Endothelial cell of umbilical vein (primary cell): ENCODE data around the gene HLTF.

ENCODE experiments used
- EZH2 ChIP-seq: IDR thresholded peaks from 2 replicates; pipeline ENCODE4 v1.6.1; 2012; ENCODE audit warnings: borderline replicate concordance, low read depth, mild to moderate bottlenecking, moderate library complexity, low read length, inconsistent platforms; ENCODE audit not compliant: severe bottlenecking
- JUN ChIP-seq: IDR thresholded peaks from 2 replicates; pipeline ENCODE4 v1.6.1; 2011; ENCODE audit warnings: borderline replicate concordance, low read depth; ENCODE audit not compliant: insufficient read length, insufficient read depth
- MAX ChIP-seq: IDR thresholded peaks from 2 replicates; pipeline ENCODE4 v1.6.1; 2011; ENCODE audit not compliant: insufficient read depth, insufficient read length
- MYC ChIP-seq: IDR thresholded peaks from one replicate; pipeline ENCODE4 v1.6.1; 2011; ENCODE audit warnings: mild to moderate bottlenecking, low read depth, low read length
- POLR2A ChIP-seq: IDR thresholded peaks from 2 replicates; pipeline ENCODE4 v1.6.1; 2012; ENCODE audit warnings: low read depth, mild to moderate bottlenecking, control low read depth, low read length
- POLR2AphosphoS5 ChIP-seq: IDR thresholded peaks from 2 replicates; pipeline ENCODE4 v1.6.1; 2012; ENCODE audit warnings: low read depth, mild to moderate bottlenecking, control low read depth, low read length, moderate library complexity; ENCODE audit not compliant: insufficient read depth
- TF ChIP-seq, protein P1 (sequence below), 2 donors: IDR thresholded peaks; 1 replicate in 1 of 2; 2 replicates in 1 of 2; pipeline ENCODE4 v1.5.1; 2011; ENCODE audit warnings: low read length in 2 of 2, mild to moderate bottlenecking in 2 of 2, moderate library complexity in 2 of 2, control low read depth in 1 of 2, inconsistent platforms in 1 of 2, low read depth in 1 of 2; ENCODE audit not compliant: insufficient read depth in 1 of 2; ENCODE audit errors: extremely low read depth in 1 of 2

- TF ChIP-seq POLR2A (no peak), EZH2 (no peak), MAX (no peak), POLR2AphosphoS5 (no peak), JUN (no peak), MYC (no peak)
- TF ChIP-seq, protein P1, sequence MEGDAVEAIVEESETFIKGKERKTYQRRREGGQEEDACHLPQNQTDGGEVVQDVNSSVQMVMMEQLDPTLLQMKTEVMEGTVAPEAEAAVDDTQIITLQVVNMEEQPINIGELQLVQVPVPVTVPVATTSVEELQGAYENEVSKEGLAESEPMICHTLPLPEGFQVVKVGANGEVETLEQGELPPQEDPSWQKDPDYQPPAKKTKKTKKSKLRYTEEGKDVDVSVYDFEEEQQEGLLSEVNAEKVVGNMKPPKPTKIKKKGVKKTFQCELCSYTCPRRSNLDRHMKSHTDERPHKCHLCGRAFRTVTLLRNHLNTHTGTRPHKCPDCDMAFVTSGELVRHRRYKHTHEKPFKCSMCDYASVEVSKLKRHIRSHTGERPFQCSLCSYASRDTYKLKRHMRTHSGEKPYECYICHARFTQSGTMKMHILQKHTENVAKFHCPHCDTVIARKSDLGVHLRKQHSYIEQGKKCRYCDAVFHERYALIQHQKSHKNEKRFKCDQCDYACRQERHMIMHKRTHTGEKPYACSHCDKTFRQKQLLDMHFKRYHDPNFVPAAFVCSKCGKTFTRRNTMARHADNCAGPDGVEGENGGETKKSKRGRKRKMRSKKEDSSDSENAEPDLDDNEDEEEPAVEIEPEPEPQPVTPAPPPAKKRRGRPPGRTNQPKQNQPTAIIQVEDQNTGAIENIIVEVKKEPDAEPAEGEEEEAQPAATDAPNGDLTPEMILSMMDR (IDR thresholded peaks at IDR 0.05; ENCODE audit: extremely low read depth in 1 of 2, insufficient read depth in 1 of 2, low read depth in 1 of 2, low read length in 2 of 2), result no peak
These were observed 84.6 kb downstream of the HLTF start for GRCh38 chr3:149001727-149002126.
